ENCODE results near the gene APC2. TPM values are rescaled to one million over a fixed set of nuclear protein-coding genes. Genes with fewer than 3 reads are reported as not detected.

The APC2 gene
- total RNA-seq, 1 experiment from 2014 or later: 11.9 TPM

DNA sequence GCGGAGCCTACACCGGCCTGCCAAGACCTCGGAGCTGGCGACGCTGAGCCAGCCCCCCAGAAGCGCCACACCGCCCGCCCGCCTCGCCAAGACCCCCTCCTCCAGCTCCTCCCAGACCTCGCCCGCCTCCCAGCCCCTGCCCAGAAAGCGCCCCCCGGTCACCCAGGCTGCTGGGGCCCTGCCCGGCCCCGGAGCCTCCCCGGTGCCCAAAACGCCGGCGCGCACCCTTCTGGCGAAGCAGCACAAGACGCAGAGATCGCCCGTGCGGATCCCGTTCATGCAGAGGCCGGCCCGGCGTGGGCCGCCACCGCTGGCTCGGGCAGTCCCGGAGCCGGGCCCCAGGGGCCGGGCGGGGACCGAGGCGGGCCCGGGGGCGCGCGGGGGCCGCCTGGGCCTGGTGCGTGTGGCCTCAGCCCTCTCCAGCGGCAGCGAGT lies 18.9 kb downstream of the APC2 start:
- intact Hi-C loops (cut with micrococcal nuclease; ENCODE audit: unreplicated experiment) (no loop called here), in situ Hi-C loops (cut with HindIII; ENCODE audit: low pct_unique_long_range_greater_than_20kb, low sequenced_read_pairs) (no loop called here)
- BruUV-seq (replicated peaks): no TSS peak
- ChIA-PET CTCF (no interaction called here), POLR2A (no interaction called here)
- Histone ChIP-seq H3K9me3 (ENCODE audit: control insufficient read depth, insufficient read depth, low read depth, low read length) (no peaks in the 10 kb centered on the region), H3K27me3 (ENCODE audit: control insufficient read depth, insufficient read depth, low read length) (no peaks in the 10 kb centered on the region), H3K4me1 (ENCODE audit: control insufficient read depth, insufficient read depth, low read length) (no peaks in the 10 kb centered on the region), H3K4me3 (ENCODE audit: low read depth in 2 of 2, low read length in 2 of 2) (no peak overlapping the region), H3K27ac (ENCODE audit: low read length) (no peak overlapping the region), H3K36me3 (ENCODE audit: control insufficient read depth, insufficient read depth, low read length) (no peaks in the 10 kb centered on the region)
- DNase-seq (ENCODE audit: low read depth, low spot score) (no peak), ATAC-seq (no peak)
- TF ChIP-seq TCF7L2 (IDR thresholded peaks at IDR 0.05; ENCODE audit: low read depth, low read length): no peak

DNA sequence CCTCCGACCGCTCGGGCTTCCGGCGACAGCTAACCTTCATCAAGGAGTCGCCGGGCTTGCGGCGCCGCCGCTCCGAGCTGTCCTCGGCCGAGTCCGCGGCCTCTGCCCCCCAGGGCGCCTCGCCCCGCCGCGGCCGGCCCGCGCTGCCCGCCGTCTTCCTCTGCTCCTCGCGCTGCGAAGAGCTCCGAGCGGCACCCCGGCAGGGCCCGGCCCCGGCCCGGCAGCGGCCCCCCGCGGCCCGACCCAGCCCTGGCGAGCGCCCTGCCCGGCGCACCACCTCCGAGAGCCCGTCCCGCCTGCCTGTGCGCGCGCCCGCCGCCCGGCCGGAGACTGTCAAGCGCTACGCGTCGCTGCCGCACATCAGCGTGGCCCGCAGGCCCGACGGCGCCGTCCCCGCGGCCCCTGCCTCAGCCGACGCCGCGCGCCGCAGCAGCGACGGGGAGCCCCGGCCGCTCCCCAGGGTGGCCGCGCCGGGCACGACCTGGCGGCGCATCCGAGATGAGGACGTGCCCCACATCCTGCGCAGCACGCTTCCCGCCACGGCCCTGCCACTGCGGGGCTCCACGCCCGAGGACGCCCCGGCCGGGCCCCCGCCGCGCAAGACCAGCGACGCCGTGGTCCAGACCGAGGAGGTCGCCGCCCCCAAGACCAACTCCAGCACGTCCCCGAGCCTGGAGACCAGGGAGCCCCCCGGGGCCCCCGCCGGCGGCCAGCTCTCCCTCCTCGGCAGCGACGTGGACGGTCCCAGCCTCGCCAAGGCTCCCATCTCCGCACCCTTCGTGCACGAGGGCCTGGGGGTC lies 19.5 kb downstream of the APC2 start:
- in situ Hi-C loops (cut with HindIII; ENCODE audit: low pct_unique_long_range_greater_than_20kb, low sequenced_read_pairs) (no loop called here), intact Hi-C loops (cut with micrococcal nuclease; ENCODE audit: unreplicated experiment) (no loop called here)
- ChIA-PET POLR2A (no interaction called here), CTCF (no interaction called here)
- H3K4me1 ChIP-seq (ENCODE audit: control insufficient read depth, insufficient read depth, low read length): no peaks in the 10 kb centered on the region
- H3K27me3 ChIP-seq (ENCODE audit: control insufficient read depth, insufficient read depth, low read length): no peaks in the 10 kb centered on the region
- ATAC-seq (no peak), DNase-seq (ENCODE audit: low read depth, low spot score) (no peak)
- H3K36me3 ChIP-seq (ENCODE audit: control insufficient read depth, insufficient read depth, low read length): no peaks in the 10 kb centered on the region
- TF ChIP-seq, protein P1, sequence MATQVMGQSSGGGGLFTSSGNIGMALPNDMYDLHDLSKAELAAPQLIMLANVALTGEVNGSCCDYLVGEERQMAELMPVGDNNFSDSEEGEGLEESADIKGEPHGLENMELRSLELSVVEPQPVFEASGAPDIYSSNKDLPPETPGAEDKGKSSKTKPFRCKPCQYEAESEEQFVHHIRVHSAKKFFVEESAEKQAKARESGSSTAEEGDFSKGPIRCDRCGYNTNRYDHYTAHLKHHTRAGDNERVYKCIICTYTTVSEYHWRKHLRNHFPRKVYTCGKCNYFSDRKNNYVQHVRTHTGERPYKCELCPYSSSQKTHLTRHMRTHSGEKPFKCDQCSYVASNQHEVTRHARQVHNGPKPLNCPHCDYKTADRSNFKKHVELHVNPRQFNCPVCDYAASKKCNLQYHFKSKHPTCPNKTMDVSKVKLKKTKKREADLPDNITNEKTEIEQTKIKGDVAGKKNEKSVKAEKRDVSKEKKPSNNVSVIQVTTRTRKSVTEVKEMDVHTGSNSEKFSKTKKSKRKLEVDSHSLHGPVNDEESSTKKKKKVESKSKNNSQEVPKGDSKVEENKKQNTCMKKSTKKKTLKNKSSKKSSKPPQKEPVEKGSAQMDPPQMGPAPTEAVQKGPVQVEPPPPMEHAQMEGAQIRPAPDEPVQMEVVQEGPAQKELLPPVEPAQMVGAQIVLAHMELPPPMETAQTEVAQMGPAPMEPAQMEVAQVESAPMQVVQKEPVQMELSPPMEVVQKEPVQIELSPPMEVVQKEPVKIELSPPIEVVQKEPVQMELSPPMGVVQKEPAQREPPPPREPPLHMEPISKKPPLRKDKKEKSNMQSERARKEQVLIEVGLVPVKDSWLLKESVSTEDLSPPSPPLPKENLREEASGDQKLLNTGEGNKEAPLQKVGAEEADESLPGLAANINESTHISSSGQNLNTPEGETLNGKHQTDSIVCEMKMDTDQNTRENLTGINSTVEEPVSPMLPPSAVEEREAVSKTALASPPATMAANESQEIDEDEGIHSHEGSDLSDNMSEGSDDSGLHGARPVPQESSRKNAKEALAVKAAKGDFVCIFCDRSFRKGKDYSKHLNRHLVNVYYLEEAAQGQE (IDR thresholded peaks at IDR 0.05; ENCODE audit: insufficient read depth in 1 of 2, low read depth in 2 of 2, low read length in 1 of 2): no peak
- TF ChIP-seq POLR2AphosphoS5 (IDR thresholded peaks at IDR 0.05; ENCODE audit: low read depth, low read length): no peak
- no TSS peak for BruUV-seq (replicated peaks)
- H3K4me3 ChIP-seq (ENCODE audit: low read depth in 2 of 2, low read length in 2 of 2): no peak overlapping the region
- H3K27ac ChIP-seq (ENCODE audit: low read length): no peak overlapping the region
- H3K9me3 ChIP-seq (ENCODE audit: control insufficient read depth, insufficient read depth, low read depth, low read length): no peaks in the 10 kb centered on the region

DNA sequence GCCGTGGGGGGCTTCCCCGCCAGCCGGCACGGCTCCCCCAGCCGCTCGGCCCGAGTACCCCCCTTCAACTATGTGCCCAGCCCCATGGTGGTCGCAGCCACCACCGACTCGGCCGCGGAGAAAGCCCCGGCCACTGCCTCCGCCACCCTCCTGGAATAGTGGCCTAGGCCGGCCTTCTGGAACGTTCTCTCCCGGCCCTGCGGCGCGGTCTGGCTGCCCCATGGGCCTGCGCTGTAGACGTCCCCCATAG lies 20.1 kb downstream of the APC2 start:
- no peaks in the 10 kb centered on the region for H3K4me1 ChIP-seq (ENCODE audit: control insufficient read depth, insufficient read depth, low read length)
- H3K9me3 ChIP-seq (ENCODE audit: control insufficient read depth, insufficient read depth, low read depth, low read length): no peaks in the 10 kb centered on the region
- intact Hi-C loops (cut with micrococcal nuclease; ENCODE audit: unreplicated experiment): no loop called here
- no peak for DNase-seq (ENCODE audit: low read depth, low spot score)
- no TSS peak for BruUV-seq (replicated peaks)
- no peak for ATAC-seq
- H3K27ac ChIP-seq (ENCODE audit: low read length): no peak overlapping the region
- ChIA-PET POLR2A (no interaction called here), CTCF (interaction anchor here (0.6 kb wide), 1 partner anchor 20 kb away, joined by 6 read pairs; no protein-coding TSS in a partner anchor)
- no peak overlapping the region for H3K4me3 ChIP-seq (ENCODE audit: low read depth in 2 of 2, low read length in 2 of 2)
- H3K27me3 ChIP-seq (ENCODE audit: control insufficient read depth, insufficient read depth, low read length): no peaks in the 10 kb centered on the region
- no peak for TF ChIP-seq CTCF (IDR thresholded peaks at IDR 0.05)
- no peak for TF ChIP-seq POLR2AphosphoS5 (IDR thresholded peaks at IDR 0.05; ENCODE audit: low read depth, low read length)
- TF ChIP-seq TCF7L2 (IDR thresholded peaks at IDR 0.05; ENCODE audit: low read depth, low read length): no peak
- TF ChIP-seq SIN3A (IDR thresholded peaks at IDR 0.05; ENCODE audit: borderline replicate concordance, insufficient read depth, low read depth, low read length): no peak
- TF ChIP-seq, protein P1 (IDR thresholded peaks at IDR 0.05; ENCODE audit: insufficient read depth in 1 of 2, low read depth in 2 of 2, low read length in 1 of 2): no peak
- in situ Hi-C loops (cut with HindIII; ENCODE audit: low pct_unique_long_range_greater_than_20kb, low sequenced_read_pairs): no loop called here
- H3K36me3 ChIP-seq (ENCODE audit: control insufficient read depth, insufficient read depth, low read length): no peaks in the 10 kb centered on the region

Data from Panc1 (cell line).